HEK293 (cell line): ENCODE results near the gene MAGI2.

Experiments used
- CTCF ChIA-PET: fragments of 350-600 bp; formaldehyde crosslinking; extraction: SDS; loops from one replicate; lab custom pipeline; 2021; ENCODE audit warnings: antibody characterized with exemption; lab: Yijun Ruan, JAX
- POLR2A ChIA-PET: fragments of 300-600 bp; formaldehyde crosslinking; extraction: SDS; loops from one replicate; lab custom pipeline; 2020; ENCODE audit warnings: antibody characterized with exemption, inconsistent platforms; lab: Yijun Ruan, JAX
- H3K27ac ChIP-seq: fragments of 200-500 bp; sonication (Bioruptor generic); 2 replicates; pipeline ENCODE4 v1.5.1; 2014; ENCODE audit warnings: low read depth, low read length, control low read depth, inconsistent platforms; ENCODE audit errors: extremely low read depth
- H3K36me3 ChIP-seq, 2 experiments: fragments of 200-500 bp in 1 of 2; sonication (Bioruptor generic) in 1 of 2; 1 replicate in 1 of 2; 2 replicates in 1 of 2; pipeline ENCODE4 v1.5.1; 2014 to 2017; ENCODE audit warnings: inconsistent platforms in 2 of 2, low read length in 2 of 2; ENCODE audit not compliant: control insufficient read depth in 2 of 2, insufficient read depth in 1 of 2
- H3K4me1 ChIP-seq: fragments of 200-500 bp; sonication (Bioruptor generic); 2 replicates; pipeline ENCODE4 v1.5.1; 2014; ENCODE audit warnings: mild to moderate bottlenecking, low read length, inconsistent platforms; ENCODE audit not compliant: control insufficient read depth, insufficient read depth
- H3K4me3 ChIP-seq: 2 replicates; pipeline ENCODE4 v1.5.1; 2011; ENCODE audit warnings: low read depth, mild to moderate bottlenecking, control low read depth, low read length, moderate library complexity
- H3K9me3 ChIP-seq: fragments of 200-500 bp; sonication (Bioruptor generic); 2 replicates; pipeline ENCODE4 v1.5.1; 2014; ENCODE audit warnings: low read depth, low read length, inconsistent platforms; ENCODE audit not compliant: control insufficient read depth, insufficient read depth
- EGR2 ChIP-seq: fragments of 450-650 bp; formaldehyde crosslinking; IDR thresholded peaks from 2 replicates; pipeline ENCODE4 v1.5.1; 2016; ENCODE audit warnings: low read depth, missing biosample characterization, missing genetic modification characterization
- HOXA7 ChIP-seq: sonication (generic); formaldehyde crosslinking; IDR thresholded peaks from 2 replicates; pipeline ENCODE4 v1.8.1; 2022; ENCODE audit warnings: missing genetic modification reagents, borderline replicate concordance
- MZF1 ChIP-seq: fragments of 450-650 bp; formaldehyde crosslinking; IDR thresholded peaks from 2 replicates; pipeline ENCODE4 v1.5.1; 2017; ENCODE audit warnings: missing biosample characterization, missing genetic modification characterization, borderline replicate concordance
- OVOL3 ChIP-seq: fragments of 450-650 bp; formaldehyde crosslinking; IDR thresholded peaks from 2 replicates; pipeline ENCODE4 v1.5.1; 2016; ENCODE audit warnings: missing biosample characterization, missing genetic modification characterization
- TCF7L2 ChIP-seq: IDR thresholded peaks from 2 replicates; pipeline ENCODE4 v1.6.1; 2011; ENCODE audit warnings: low read depth, mild to moderate bottlenecking, inconsistent platforms, low read length, moderate library complexity, borderline replicate concordance
- ZNF175 ChIP-seq: fragments of 450-650 bp; formaldehyde crosslinking; IDR thresholded peaks from 2 replicates; pipeline ENCODE4 v1.5.1; 2016; ENCODE audit warnings: missing biosample characterization, missing genetic modification characterization
- ZNF202 ChIP-seq: fragments of 450-650 bp; formaldehyde crosslinking; IDR thresholded peaks from 2 replicates; pipeline ENCODE4 v1.5.1; 2016; ENCODE audit warnings: missing biosample characterization, missing genetic modification characterization, borderline replicate concordance
- ZNF248 ChIP-seq: fragments of 450-650 bp; formaldehyde crosslinking; IDR thresholded peaks from 2 replicates; pipeline ENCODE4 v1.5.1; 2017; ENCODE audit warnings: missing biosample characterization, missing genetic modification characterization
- ZNF391 ChIP-seq: fragments of 450-650 bp; formaldehyde crosslinking; IDR thresholded peaks from 2 replicates; pipeline ENCODE4 v1.5.1; 2016; ENCODE audit warnings: low read depth, missing biosample characterization, missing genetic modification characterization, borderline replicate concordance
- ZNF521 ChIP-seq: fragments of 450-650 bp; formaldehyde crosslinking; IDR thresholded peaks from 2 replicates; pipeline ENCODE4 v1.5.1; 2017; ENCODE audit warnings: missing biosample characterization, mild to moderate bottlenecking, missing genetic modification characterization
- ZNF596 ChIP-seq: fragments of 450-650 bp; IDR thresholded peaks from 2 replicates; pipeline ENCODE4 v1.5.0; 2018; ENCODE audit warnings: missing biosample characterization, mild to moderate bottlenecking, missing genetic modification characterization, moderate library complexity
- ZNF624 ChIP-seq: fragments of 450-650 bp; formaldehyde crosslinking; IDR thresholded peaks from 2 replicates; pipeline ENCODE4 v1.5.1; 2017; ENCODE audit warnings: missing biosample characterization, missing genetic modification characterization
- ZNF629 ChIP-seq: fragments of 450-650 bp; formaldehyde crosslinking; IDR thresholded peaks from 2 replicates; pipeline ENCODE4 v1.5.1; 2017; ENCODE audit warnings: missing biosample characterization, missing genetic modification characterization
- ZNF776 ChIP-seq: fragments of 450-650 bp; formaldehyde crosslinking; IDR thresholded peaks from 2 replicates; pipeline ENCODE4 v1.5.0; 2017; ENCODE audit warnings: missing biosample characterization, missing genetic modification characterization, borderline replicate concordance
- ZNF785 ChIP-seq: fragments of 450-650 bp; formaldehyde crosslinking; IDR thresholded peaks from 2 replicates; pipeline ENCODE4 v1.5.1; 2016; ENCODE audit warnings: missing biosample characterization, missing genetic modification characterization
- TF ChIP-seq, protein P1 (sequence below): fragments of 450-650 bp; formaldehyde crosslinking; IDR thresholded peaks from 2 replicates; pipeline ENCODE4 v1.5.1; 2016; ENCODE audit warnings: missing biosample characterization, missing genetic modification characterization
- TF ChIP-seq, protein P2 (sequence below): fragments of 450-650 bp; formaldehyde crosslinking; IDR thresholded peaks from 2 replicates; pipeline ENCODE4 v1.5.1; 2016; ENCODE audit warnings: missing biosample characterization, missing genetic modification characterization
- TF ChIP-seq, protein P3 (sequence below): fragments of 450-650 bp; formaldehyde crosslinking; IDR thresholded peaks from 2 replicates; pipeline ENCODE4 v1.5.1; 2016; ENCODE audit warnings: missing biosample characterization, missing genetic modification characterization
- TF ChIP-seq, protein P4 (sequence below): IDR thresholded peaks from 2 replicates; pipeline ENCODE4 v1.6.1; 2011; ENCODE audit warnings: mild to moderate bottlenecking, low read depth, low read length, borderline replicate concordance
- TF ChIP-seq, protein P5 (sequence below): fragments of 450-650 bp; formaldehyde crosslinking; IDR thresholded peaks from 2 replicates; pipeline ENCODE4 v1.5.1; 2016; ENCODE audit warnings: missing biosample characterization, missing genetic modification characterization
- TF ChIP-seq, protein P6 (sequence below): fragments of 450-650 bp; formaldehyde crosslinking; IDR thresholded peaks from 2 replicates; pipeline ENCODE4 v1.5.1; 2016; ENCODE audit warnings: missing biosample characterization, missing genetic modification characterization
- TF ChIP-seq, protein P7 (sequence below): sonication (generic); formaldehyde crosslinking; IDR thresholded peaks from 2 replicates; pipeline ENCODE4 v1.8.1; 2022; ENCODE audit warnings: mild to moderate bottlenecking, moderate library complexity, missing genetic modification reagents
- TF ChIP-seq, protein P8 (sequence below): fragments of 450-650 bp; formaldehyde crosslinking; IDR thresholded peaks from 2 replicates; pipeline ENCODE4 v1.5.1; 2017; ENCODE audit warnings: missing biosample characterization, missing genetic modification characterization

Gene MAGI2

DNA sequence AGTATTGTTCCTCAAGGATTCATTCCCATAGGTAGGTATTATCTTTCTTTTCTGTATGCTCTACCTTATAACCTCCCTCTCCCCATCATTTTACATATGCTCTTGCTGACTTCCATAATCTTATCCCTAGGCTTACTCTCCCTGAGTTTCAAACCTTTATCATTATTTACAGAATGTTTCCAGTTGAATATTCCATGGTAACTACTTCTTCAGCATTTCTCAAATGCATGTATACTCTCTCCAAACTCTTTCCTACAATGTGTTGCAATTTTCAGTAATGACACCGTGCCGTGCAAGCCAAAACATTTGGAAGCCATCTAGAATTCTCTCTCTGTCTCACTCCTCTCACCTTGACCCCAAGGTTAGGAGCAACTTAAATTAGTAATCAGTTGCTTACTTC is 548.5 kb downstream of the MAGI2 start (continued):
- TF ChIP-seq, protein P1, sequence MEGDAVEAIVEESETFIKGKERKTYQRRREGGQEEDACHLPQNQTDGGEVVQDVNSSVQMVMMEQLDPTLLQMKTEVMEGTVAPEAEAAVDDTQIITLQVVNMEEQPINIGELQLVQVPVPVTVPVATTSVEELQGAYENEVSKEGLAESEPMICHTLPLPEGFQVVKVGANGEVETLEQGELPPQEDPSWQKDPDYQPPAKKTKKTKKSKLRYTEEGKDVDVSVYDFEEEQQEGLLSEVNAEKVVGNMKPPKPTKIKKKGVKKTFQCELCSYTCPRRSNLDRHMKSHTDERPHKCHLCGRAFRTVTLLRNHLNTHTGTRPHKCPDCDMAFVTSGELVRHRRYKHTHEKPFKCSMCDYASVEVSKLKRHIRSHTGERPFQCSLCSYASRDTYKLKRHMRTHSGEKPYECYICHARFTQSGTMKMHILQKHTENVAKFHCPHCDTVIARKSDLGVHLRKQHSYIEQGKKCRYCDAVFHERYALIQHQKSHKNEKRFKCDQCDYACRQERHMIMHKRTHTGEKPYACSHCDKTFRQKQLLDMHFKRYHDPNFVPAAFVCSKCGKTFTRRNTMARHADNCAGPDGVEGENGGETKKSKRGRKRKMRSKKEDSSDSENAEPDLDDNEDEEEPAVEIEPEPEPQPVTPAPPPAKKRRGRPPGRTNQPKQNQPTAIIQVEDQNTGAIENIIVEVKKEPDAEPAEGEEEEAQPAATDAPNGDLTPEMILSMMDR, result no peak
- TF ChIP-seq ZNF596 (tag by site-specific recombination) (no peak), ZNF175 (tag by site-specific recombination) (no peak), ZNF785 (tag by site-specific recombination) (no peak), ZNF202 (tag by site-specific recombination) (no peak), HOXA7 (CRISPR knock-in tag) (no peak), EGR2 (tag by site-specific recombination) (no peak)
- TF ChIP-seq, protein P2, sequence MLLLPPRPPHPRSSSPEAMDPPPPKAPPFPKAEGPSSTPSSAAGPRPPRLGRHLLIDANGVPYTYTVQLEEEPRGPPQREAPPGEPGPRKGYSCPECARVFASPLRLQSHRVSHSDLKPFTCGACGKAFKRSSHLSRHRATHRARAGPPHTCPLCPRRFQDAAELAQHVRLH (tag by site-specific recombination), result no peak
- TF ChIP-seq, all 188 proteins: peak for 0

DNA sequence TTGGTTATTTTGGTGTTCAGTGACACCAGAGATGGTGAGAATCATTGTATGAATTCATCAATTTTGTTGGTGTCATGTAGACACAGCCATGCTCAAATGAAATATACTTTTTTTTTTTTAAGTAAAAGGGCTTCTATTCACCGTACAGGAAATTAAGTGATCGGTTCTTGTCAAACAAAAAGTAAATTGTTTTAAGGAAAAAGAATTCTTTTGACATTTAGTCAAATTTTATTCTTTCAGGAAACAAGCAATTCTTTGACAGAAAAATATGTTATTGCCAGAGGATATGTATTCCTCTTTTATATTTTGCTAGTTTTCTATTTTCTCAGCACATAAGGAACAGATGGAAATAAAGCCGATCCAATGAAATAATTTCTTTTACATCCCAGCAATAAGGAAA is 551.9 kb downstream of the MAGI2 start:
- H3K4me3 ChIP-seq, result no peak overlapping the region
- TF ChIP-seq ZNF624 (tag by site-specific recombination), result no peak
- no peak for TF ChIP-seq MZF1 (tag by site-specific recombination)
- TF ChIP-seq ZNF521 (tag by site-specific recombination), result no peak
- TF ChIP-seq ZNF776 (tag by site-specific recombination), result no peak
- TF ChIP-seq, protein P3, sequence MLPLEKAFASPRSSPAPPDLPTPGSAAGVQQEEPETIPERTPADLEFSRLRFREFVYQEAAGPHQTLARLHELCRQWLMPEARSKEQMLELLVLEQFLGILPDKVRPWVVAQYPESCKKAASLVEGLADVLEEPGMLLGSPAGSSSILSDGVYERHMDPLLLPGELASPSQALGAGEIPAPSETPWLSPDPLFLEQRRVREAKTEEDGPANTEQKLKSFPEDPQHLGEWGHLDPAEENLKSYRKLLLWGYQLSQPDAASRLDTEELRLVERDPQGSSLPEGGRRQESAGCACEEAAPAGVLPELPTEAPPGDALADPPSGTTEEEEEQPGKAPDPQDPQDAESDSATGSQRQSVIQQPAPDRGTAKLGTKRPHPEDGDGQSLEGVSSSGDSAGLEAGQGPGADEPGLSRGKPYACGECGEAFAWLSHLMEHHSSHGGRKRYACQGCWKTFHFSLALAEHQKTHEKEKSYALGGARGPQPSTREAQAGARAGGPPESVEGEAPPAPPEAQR (tag by site-specific recombination), result no peak
- TF ChIP-seq, all 188 proteins: peak for 0
- ChIA-PET POLR2A (no interaction called here), CTCF (no interaction called here)
- Histone ChIP-seq H3K27ac (no peak overlapping the region), H3K9me3 (no peaks in the 10 kb centered on the region), H3K4me1 (no peaks in the 10 kb centered on the region), H3K36me3 (no peaks in the 10 kb centered on the region)

DNA sequence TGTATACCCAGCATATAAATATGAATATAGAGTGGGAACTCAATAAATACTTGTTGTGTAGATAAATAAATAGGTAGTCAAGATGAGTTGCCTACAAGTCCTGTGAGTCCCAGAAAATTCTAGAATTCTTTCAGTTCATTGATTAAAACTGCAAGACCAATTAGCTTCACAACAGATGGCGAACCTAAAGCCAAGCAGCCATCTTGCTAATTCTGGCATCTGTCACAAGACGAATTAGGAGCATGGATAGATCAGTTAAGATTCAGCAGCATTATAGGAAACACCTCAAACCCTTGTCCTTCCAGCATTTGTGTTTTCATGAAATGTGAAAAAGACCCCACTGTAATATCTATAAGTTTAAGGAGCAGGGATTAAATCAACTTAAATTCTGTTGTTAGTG is 552.7 kb downstream of the MAGI2 start:
- Histone ChIP-seq H3K4me1 (no peaks in the 10 kb centered on the region), H3K9me3 (no peaks in the 10 kb centered on the region), H3K36me3 (no peaks in the 10 kb centered on the region), H3K27ac (no peak overlapping the region), H3K4me3 (no peak overlapping the region)
- POLR2A ChIA-PET, result no interaction called here
- CTCF ChIA-PET, result no interaction called here
- TF ChIP-seq OVOL3 (tag by site-specific recombination) (no peak), ZNF248 (tag by site-specific recombination) (no peak), ZNF629 (tag by site-specific recombination) (no peak), MZF1 (tag by site-specific recombination) (no peak), ZNF391 (tag by site-specific recombination) (no peak), ZNF776 (tag by site-specific recombination) (no peak), TCF7L2 (no peak)
- TF ChIP-seq, protein P4, sequence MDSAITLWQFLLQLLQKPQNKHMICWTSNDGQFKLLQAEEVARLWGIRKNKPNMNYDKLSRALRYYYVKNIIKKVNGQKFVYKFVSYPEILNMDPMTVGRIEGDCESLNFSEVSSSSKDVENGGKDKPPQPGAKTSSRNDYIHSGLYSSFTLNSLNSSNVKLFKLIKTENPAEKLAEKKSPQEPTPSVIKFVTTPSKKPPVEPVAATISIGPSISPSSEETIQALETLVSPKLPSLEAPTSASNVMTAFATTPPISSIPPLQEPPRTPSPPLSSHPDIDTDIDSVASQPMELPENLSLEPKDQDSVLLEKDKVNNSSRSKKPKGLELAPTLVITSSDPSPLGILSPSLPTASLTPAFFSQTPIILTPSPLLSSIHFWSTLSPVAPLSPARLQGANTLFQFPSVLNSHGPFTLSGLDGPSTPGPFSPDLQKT, result no peak
- TF ChIP-seq, protein P5, sequence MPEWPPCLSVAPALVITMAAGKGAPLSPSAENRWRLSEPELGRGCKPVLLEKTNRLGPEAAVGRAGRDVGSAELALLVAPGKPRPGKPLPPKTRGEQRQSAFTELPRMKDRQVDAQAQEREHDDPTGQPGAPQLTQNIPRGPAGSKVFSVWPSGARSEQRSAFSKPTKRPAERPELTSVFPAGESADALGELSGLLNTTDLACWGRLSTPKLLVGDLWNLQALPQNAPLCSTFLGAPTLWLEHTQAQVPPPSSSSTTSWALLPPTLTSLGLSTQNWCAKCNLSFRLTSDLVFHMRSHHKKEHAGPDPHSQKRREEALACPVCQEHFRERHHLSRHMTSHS, result no peak
- TF ChIP-seq, protein P6, sequence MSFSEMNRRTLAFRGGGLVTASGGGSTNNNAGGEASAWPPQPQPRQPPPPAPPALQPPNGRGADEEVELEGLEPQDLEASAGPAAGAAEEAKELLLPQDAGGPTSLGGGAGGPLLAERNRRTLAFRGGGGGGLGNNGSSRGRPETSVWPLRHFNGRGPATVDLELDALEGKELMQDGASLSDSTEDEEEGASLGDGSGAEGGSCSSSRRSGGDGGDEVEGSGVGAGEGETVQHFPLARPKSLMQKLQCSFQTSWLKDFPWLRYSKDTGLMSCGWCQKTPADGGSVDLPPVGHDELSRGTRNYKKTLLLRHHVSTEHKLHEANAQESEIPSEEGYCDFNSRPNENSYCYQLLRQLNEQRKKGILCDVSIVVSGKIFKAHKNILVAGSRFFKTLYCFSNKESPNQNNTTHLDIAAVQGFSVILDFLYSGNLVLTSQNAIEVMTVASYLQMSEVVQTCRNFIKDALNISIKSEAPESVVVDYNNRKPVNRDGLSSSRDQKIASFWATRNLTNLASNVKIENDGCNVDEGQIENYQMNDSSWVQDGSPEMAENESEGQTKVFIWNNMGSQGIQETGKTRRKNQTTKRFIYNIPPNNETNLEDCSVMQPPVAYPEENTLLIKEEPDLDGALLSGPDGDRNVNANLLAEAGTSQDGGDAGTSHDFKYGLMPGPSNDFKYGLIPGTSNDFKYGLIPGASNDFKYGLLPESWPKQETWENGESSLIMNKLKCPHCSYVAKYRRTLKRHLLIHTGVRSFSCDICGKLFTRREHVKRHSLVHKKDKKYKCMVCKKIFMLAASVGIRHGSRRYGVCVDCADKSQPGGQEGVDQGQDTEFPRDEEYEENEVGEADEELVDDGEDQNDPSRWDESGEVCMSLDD (tag by site-specific recombination), result no peak
- TF ChIP-seq, protein P7, sequence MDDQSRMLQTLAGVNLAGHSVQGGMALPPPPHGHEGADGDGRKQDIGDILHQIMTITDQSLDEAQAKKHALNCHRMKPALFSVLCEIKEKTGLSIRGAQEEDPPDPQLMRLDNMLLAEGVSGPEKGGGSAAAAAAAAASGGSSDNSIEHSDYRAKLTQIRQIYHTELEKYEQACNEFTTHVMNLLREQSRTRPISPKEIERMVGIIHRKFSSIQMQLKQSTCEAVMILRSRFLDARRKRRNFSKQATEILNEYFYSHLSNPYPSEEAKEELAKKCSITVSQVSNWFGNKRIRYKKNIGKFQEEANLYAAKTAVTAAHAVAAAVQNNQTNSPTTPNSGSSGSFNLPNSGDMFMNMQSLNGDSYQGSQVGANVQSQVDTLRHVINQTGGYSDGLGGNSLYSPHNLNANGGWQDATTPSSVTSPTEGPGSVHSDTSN (CRISPR knock-in tag), result no peak
- TF ChIP-seq, protein P8, sequence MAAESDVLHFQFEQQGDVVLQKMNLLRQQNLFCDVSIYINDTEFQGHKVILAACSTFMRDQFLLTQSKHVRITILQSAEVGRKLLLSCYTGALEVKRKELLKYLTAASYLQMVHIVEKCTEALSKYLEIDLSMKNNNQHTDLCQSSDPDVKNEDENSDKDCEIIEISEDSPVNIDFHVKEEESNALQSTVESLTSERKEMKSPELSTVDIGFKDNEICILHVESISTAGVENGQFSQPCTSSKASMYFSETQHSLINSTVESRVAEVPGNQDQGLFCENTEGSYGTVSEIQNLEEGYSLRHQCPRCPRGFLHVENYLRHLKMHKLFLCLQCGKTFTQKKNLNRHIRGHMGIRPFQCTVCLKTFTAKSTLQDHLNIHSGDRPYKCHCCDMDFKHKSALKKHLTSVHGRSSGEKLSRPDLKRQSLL, result no peak
